Testis (tissue), 3 donors: ENCODE data around the gene ADD3. TPM values are rescaled to one million over a fixed set of nuclear protein-coding genes. Genes with fewer than 3 reads are reported as not detected.

Source experiments
- DNase-seq: peaks from one replicate; pipeline ENCODE4 v3.0.0-alpha.2; 2019
- H3K27ac ChIP-seq, 2 donors: fragments of 200-600 bp; sonication (generic); one replicate each; pipeline ENCODE4 v1.5.1; 2019
- H3K27me3 ChIP-seq: fragments of 200-600 bp; sonication (generic); one replicate; pipeline ENCODE4 v1.5.1; 2019
- H3K36me3 ChIP-seq: fragments of 200-600 bp; sonication (generic); one replicate; pipeline ENCODE4 v1.5.1; 2017; ENCODE audit warnings: low read depth; ENCODE audit errors: missing control alignments
- H3K4me1 ChIP-seq: fragments of 200-600 bp; sonication (generic); one replicate; pipeline ENCODE4 v1.5.1; 2019
- H3K4me3 ChIP-seq, 2 donors: fragments of 200-600 bp; sonication (generic); one replicate each; pipeline ENCODE4 v1.5.1; 2017 to 2019
- H3K9me3 ChIP-seq: fragments of 200-600 bp; sonication (generic); one replicate; pipeline ENCODE4 v1.5.1; 2017
- POLR2A ChIP-seq: fragments of 450-650 bp; IDR thresholded peaks from one replicate; pipeline ENCODE4 v1.6.1; 2017; ENCODE audit warnings: antibody characterized with exemption, mild to moderate bottlenecking, moderate library complexity
- WGBS, 2 donors: methylation state at CpG; one replicate each; pipeline ENCODE4 v1.1.5; 2018; 5-methylcytosine and 5-hydroxymethylcytosine counted together
- intact Hi-C: fragments of 100-400 bp; cut with DNase I; formaldehyde crosslinking; loops from one replicate; pipeline ENCODE4 v1.15.1; 2023; ENCODE audit warnings: low total_unique reads
- polyA plus RNA-seq: library from polyadenylated mRNA; stranded (reverse); fragments of 350-450 nt; fragmentation: Illumina TruSeq; extraction: RNeasy Lipid Tissue Mini Kit (QIAGEN cat#74804); gene quantifications from one replicate; pipeline ENCODE4 v1.2.3, GENCODE V29; 2014; ENCODE audit warnings: low read depth, low replicate concordance; ENCODE audit not compliant: insufficient read depth
- small RNA-seq, 2 donors: library from RNA; depleted of rRNA; stranded (forward); fragments of <200 nt; gene quantifications; one replicate each; pipeline ENCODE3, GENCODE V24; 2016
- total RNA-seq, 2 donors: library from RNA; depleted of rRNA; stranded (reverse); fragments of >200 nt; gene quantifications; one replicate each; pipeline ENCODE4 v1.2.3, GENCODE V29; 2016
- TF ChIP-seq, protein P1 (sequence below), 3 experiments: fragments of 450-650 bp in 2 of 3; fragments of 200-600 bp in 1 of 3; sonication (generic) in 1 of 3; IDR thresholded peaks; one replicate each; pipeline ENCODE4 v1.5.1; 2016 to 2019; ENCODE audit warnings: antibody characterized with exemption in 3 of 3, mild to moderate bottlenecking in 2 of 3, moderate library complexity in 1 of 3

Gene ADD3
- total and polyA plus RNA-seq, 3 donors from 2014 or later, result 155 to 394 (median 240) TPM

DNA sequence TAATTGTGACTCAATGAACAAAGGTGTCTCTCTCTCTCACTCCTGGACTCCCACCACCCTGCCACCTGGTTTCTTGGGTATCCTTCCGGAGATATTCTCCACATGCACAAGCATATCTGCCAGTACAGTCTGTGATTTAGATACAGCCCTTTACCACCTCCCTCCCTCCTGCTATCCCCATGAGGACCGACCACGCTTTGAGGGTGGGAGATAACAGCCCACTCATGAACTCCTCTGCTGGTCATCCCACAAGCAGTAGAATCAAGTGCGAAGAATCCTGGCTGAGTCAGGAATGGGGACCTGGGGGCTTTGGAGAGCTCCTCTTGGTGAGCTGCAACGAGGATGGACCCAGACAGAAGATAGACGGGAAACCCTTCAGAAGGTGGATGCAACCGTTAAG, 171.4 kb downstream of the ADD3 start:
- no peaks in the 10 kb centered on the region for H3K36me3 ChIP-seq

GRCh38 chr10:110181451-110181850, 173.7 kb downstream of the ADD3 start:
- H3K9me3 ChIP-seq, result no peaks in the 10 kb centered on the region
- H3K36me3 ChIP-seq, result no peaks in the 10 kb centered on the region
- intact Hi-C loops, result no loop called here
- TF ChIP-seq, protein P1, sequence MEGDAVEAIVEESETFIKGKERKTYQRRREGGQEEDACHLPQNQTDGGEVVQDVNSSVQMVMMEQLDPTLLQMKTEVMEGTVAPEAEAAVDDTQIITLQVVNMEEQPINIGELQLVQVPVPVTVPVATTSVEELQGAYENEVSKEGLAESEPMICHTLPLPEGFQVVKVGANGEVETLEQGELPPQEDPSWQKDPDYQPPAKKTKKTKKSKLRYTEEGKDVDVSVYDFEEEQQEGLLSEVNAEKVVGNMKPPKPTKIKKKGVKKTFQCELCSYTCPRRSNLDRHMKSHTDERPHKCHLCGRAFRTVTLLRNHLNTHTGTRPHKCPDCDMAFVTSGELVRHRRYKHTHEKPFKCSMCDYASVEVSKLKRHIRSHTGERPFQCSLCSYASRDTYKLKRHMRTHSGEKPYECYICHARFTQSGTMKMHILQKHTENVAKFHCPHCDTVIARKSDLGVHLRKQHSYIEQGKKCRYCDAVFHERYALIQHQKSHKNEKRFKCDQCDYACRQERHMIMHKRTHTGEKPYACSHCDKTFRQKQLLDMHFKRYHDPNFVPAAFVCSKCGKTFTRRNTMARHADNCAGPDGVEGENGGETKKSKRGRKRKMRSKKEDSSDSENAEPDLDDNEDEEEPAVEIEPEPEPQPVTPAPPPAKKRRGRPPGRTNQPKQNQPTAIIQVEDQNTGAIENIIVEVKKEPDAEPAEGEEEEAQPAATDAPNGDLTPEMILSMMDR (IDR thresholded peaks at IDR 0.05), result no peak
- TF ChIP-seq POLR2A, result no peak
- no peak overlapping the region for H3K27ac ChIP-seq
- no peaks in the 10 kb centered on the region for H3K27me3 ChIP-seq
- no peak overlapping the region for H3K4me3 ChIP-seq
- DNase-seq, result no peak
- no peaks in the 10 kb centered on the region for H3K4me1 ChIP-seq
- WGBS, 2 donors, result 87 to 93% methylated on average over 9 to 10 of the region's 10 CpGs

More for the DNA sequence above, 171.4 kb downstream of the ADD3 start:
- Histone ChIP-seq H3K9me3 (no peaks in the 10 kb centered on the region), H3K4me3 (no peak overlapping the region), H3K4me1 (no peaks in the 10 kb centered on the region), H3K27ac (no peak overlapping the region), H3K27me3 (no peaks in the 10 kb centered on the region)
- TF ChIP-seq, protein P1 (IDR thresholded peaks at IDR 0.05), result no peak
- no peak for TF ChIP-seq POLR2A
- intact Hi-C loops, result no loop called here
- WGBS, 2 donors, result 85 to 88% methylated on average over 7 of the region's 7 CpGs
- no peak for DNase-seq

- Histone ChIP-seq H3K36me3 (no peaks in the 10 kb centered on the region), H3K27ac (no peak overlapping the region), H3K4me3 (no peak overlapping the region), H3K4me1 (no peaks in the 10 kb centered on the region), H3K27me3 (no peaks in the 10 kb centered on the region), H3K9me3 (no peaks in the 10 kb centered on the region)
- 92 to 96% methylated on average over 5 of the region's 5 CpGs for WGBS, 2 donors
- DNase-seq, result no peak
- intact Hi-C loops, result no loop called here
- TF ChIP-seq, protein P1 (IDR thresholded peaks at IDR 0.05), result no peak
- no peak for TF ChIP-seq POLR2A
Measured at GRCh38 chr10:110181911-110182310, 174.1 kb downstream of the ADD3 start.

GRCh38 chr10:110184398-110184797, 176.6 kb downstream of the ADD3 start:
- no peaks in the 10 kb centered on the region for H3K27me3 ChIP-seq
- no peak for DNase-seq
- intact Hi-C loops, result no loop called here
- H3K4me1 ChIP-seq, result no peaks in the 10 kb centered on the region
- no peaks in the 10 kb centered on the region for H3K36me3 ChIP-seq
- H3K9me3 ChIP-seq, result no peaks in the 10 kb centered on the region
- TF ChIP-seq POLR2A, result no peak
- TF ChIP-seq, protein P1 (IDR thresholded peaks at IDR 0.05), result no peak
- H3K27ac ChIP-seq, result no peak overlapping the region
- H3K4me3 ChIP-seq, result no peak overlapping the region
- WGBS, 2 donors, result 77 to 80% methylated on average over 6 of the region's 6 CpGs

Small RNAs within 50 kb of the gene (small RNA-seq; reads per million reads assigned to genes)
- gene SNRPGP12, result 0 reads per million in 2 donors

Other genes with a start within 250 kb of the ADD3 start
- gene XPNPEP1, start 84.5 kb upstream of the ADD3 start, total RNA-seq, result 100 to 1,000 TPM in 1 of 2 donors, 10 to 100 TPM in 1; 90.2 to 118 TPM
- gene XPNPEP1, start 84.5 kb upstream of the ADD3 start, polyA plus RNA-seq, result 55.5 TPM
- gene MXI1, start 199.6 kb downstream of the ADD3 start, total RNA-seq, result 10 to 100 TPM; 66.8 to 69.1 TPM
- 42.1 TPM for gene MXI1, start 199.6 kb downstream of the ADD3 start, polyA plus RNA-seq